NCI-H1105 treated with DMSO at 0.1 percent for 48 hours (cell line): Measurements from ENCODE around the gene SHC3.

ENCODE experiments used
- DNase-seq: peaks from one replicate; lab custom pipeline; 2025; lab: John Stamatoyannopoulos, UW

Gene SHC3

GRCh38 chr9:89000973-89001916, 177.4 kb downstream of the SHC3 start:
- DNase-seq: peak; percentile 84

GRCh38 chr9:89000371-89000781, 178.2 kb downstream of the SHC3 start:
- no peak for DNase-seq

GRCh38 chr9:88998911-88999310, 179.7 kb downstream of the SHC3 start:
- no peak for DNase-seq

- no peak for DNase-seq
Observed at GRCh38 chr9:88998503-88998902, 180.1 kb downstream of the SHC3 start.

GRCh38 chr9:88997646-88998045, 181.0 kb downstream of the SHC3 start:
- DNase-seq: no peak

GRCh38 chr9:88996921-88997235, 181.7 kb downstream of the SHC3 start:
- no peak for DNase-seq

- no peak for DNase-seq
Observed at GRCh38 chr9:88996046-88996920, 182.3 kb downstream of the SHC3 start.

GRCh38 chr9:88995627-88996026, 183.0 kb downstream of the SHC3 start:
- no peak for DNase-seq

GRCh38 chr9:88995200-88995577, 183.4 kb downstream of the SHC3 start:
- DNase-seq: no peak

GRCh38 chr9:88994469-88995199, 184.0 kb downstream of the SHC3 start:
- no peak for DNase-seq

- no peak for DNase-seq
Observed at GRCh38 chr9:88993871-88994460, 184.7 kb downstream of the SHC3 start.

- no peak for DNase-seq
Observed at GRCh38 chr9:88993327-88993726, 185.3 kb downstream of the SHC3 start.

GRCh38 chr9:88992556-88992955, 186.1 kb downstream of the SHC3 start:
- no peak for DNase-seq

- peak; percentile 13 for DNase-seq
Observed at GRCh38 chr9:88991066-88992034, 187.3 kb downstream of the SHC3 start, which contains the start of gene S1PR3. Gene S1PR3 (plus strand): TSS chr9:88991468. CDS start chr9:89001201, 9,733 bp downstream.

- DNase-seq: no peak
Observed at GRCh38 chr9:88990729-88991065, 187.9 kb downstream of the SHC3 start.

GRCh38 chr9:88990041-88990728, 188.4 kb downstream of the SHC3 start:
- DNase-seq: no peak

- DNase-seq: no peak
Observed at GRCh38 chr9:88988796-88989641, 189.6 kb downstream of the SHC3 start.

- DNase-seq: no peak
Observed at GRCh38 chr9:88987661-88988060, 191.0 kb downstream of the SHC3 start.

GRCh38 chr9:88986776-88987175, 191.8 kb downstream of the SHC3 start:
- DNase-seq: no peak
